Naive thymus-derived CD8-positive, alpha-beta T cell (primary cell): ENCODE data around the gene TBKBP1. TPM values are rescaled to one million over a fixed set of nuclear protein-coding genes. Genes with fewer than 3 reads are reported as not detected.

Experiments
- polyA plus RNA-seq, 3 donors: library from polyadenylated mRNA; unstranded; fragments of 300-500 nt; fragmentation: Illumina TruSeq; gene quantifications; one replicate each; pipeline ENCODE4 v1.2.3, GENCODE V29; 2021
- total RNA-seq, 8 experiments: library from RNA in 2 of 8; stranded (reverse) in 2 of 8; gene quantifications; one replicate each; pipeline ENCODE4 v1.2.3 and lab custom pipeline; 2021 to 2026

Gene TBKBP1
- total and polyA plus RNA-seq, 5 experiments from 2014 or later = 0.07 to 3.1 (median 1.0) TPM; not detected in 1

Other genes starting within 250 kb of the TBKBP1 start
- 100 to 1,000 TPM; 101 to 110 TPM for gene NPEPPS, start 163.1 kb upstream of the TBKBP1 start, total RNA-seq
- 10 to 100 TPM; 34.8 to 38.2 (median 35.0) TPM for gene NPEPPS, start 163.1 kb upstream of the TBKBP1 start, polyA plus RNA-seq
- 100 to 1,000 TPM; 217 to 252 TPM for gene KPNB1, start 44.2 kb upstream of the TBKBP1 start, total RNA-seq
- 10 to 100 TPM; 22.8 to 32.2 (median 25.7) TPM for gene KPNB1, start 44.2 kb upstream of the TBKBP1 start, polyA plus RNA-seq
- 1 to 10 TPM; 1.6 to 2.1 TPM for gene TBX21, start 39.1 kb downstream of the TBKBP1 start, total RNA-seq
- gene TBX21, start 39.1 kb downstream of the TBKBP1 start, polyA plus RNA-seq = 10 to 100 TPM in 1 of 3 donors, 1 to 10 TPM in 1, under 1 TPM in 1; 0.42 to 27.4 (median 1.3) TPM
- gene OSBPL7, start 127.6 kb downstream of the TBKBP1 start, total RNA-seq = 10 to 100 TPM; 38.8 to 48.1 TPM
- 1 to 10 TPM; 3.6 to 6.8 (median 4.4) TPM for gene OSBPL7, start 127.6 kb downstream of the TBKBP1 start, polyA plus RNA-seq
- gene MRPL10, start 137.4 kb downstream of the TBKBP1 start, total RNA-seq = 10 to 100 TPM; 38.2 to 41.8 TPM
- gene MRPL10, start 137.4 kb downstream of the TBKBP1 start, polyA plus RNA-seq = 10 to 100 TPM; 38.3 to 68.5 (median 38.3) TPM
- under 1 TPM; 0.29 to 0.85 TPM for gene LRRC46, start 137.5 kb downstream of the TBKBP1 start, total RNA-seq
- under 1 TPM; 0.43 to 0.56 (median 0.48) TPM for gene LRRC46, start 137.5 kb downstream of the TBKBP1 start, polyA plus RNA-seq
- 10 to 100 TPM; 41.4 to 46.0 TPM for gene SCRN2, start 147.1 kb downstream of the TBKBP1 start, total RNA-seq
- gene SCRN2, start 147.1 kb downstream of the TBKBP1 start, polyA plus RNA-seq = 10 to 100 TPM; 19.3 to 37.9 (median 21.6) TPM
- under 1 TPM; 0.16 to 0.33 TPM for gene SP6, start 157.0 kb downstream of the TBKBP1 start, total RNA-seq
- under 1 TPM in 1 of 3 donors, not detected in 2; 0.13 TPM for gene SP6, start 157.0 kb downstream of the TBKBP1 start, polyA plus RNA-seq
- 10 to 100 TPM; 31.6 to 31.7 TPM for gene SP2, start 202.1 kb downstream of the TBKBP1 start, total RNA-seq
- gene SP2, start 202.1 kb downstream of the TBKBP1 start, polyA plus RNA-seq = 10 to 100 TPM in 1 of 3 donors, 1 to 10 TPM in 2; 4.5 to 13.0 (median 9.6) TPM
- 10 to 100 TPM; 17.2 to 20.8 TPM for gene PNPO, start 247.4 kb downstream of the TBKBP1 start, total RNA-seq
- 10 to 100 TPM; 26.0 to 31.8 (median 29.9) TPM for gene PNPO, start 247.4 kb downstream of the TBKBP1 start, polyA plus RNA-seq